GM18519 (cell line): Measurements from ENCODE around the gene ECM2.
"Not testable (repeated sequence)": the region's sequence is repeated elsewhere in the genome, so short reads cannot be mapped to it uniquely, and the experiment has no call there.

Experiments used
- ATAC-seq: cut with Tn5 transposase; IDR thresholded peaks from one replicate; pipeline ENCODE4 v1.9.1; 2021; ENCODE audit warnings: mild to moderate bottlenecking, moderate library complexity; ENCODE audit not compliant: unreplicated experiment, low FRiP score

ECM2 gene

DNA sequence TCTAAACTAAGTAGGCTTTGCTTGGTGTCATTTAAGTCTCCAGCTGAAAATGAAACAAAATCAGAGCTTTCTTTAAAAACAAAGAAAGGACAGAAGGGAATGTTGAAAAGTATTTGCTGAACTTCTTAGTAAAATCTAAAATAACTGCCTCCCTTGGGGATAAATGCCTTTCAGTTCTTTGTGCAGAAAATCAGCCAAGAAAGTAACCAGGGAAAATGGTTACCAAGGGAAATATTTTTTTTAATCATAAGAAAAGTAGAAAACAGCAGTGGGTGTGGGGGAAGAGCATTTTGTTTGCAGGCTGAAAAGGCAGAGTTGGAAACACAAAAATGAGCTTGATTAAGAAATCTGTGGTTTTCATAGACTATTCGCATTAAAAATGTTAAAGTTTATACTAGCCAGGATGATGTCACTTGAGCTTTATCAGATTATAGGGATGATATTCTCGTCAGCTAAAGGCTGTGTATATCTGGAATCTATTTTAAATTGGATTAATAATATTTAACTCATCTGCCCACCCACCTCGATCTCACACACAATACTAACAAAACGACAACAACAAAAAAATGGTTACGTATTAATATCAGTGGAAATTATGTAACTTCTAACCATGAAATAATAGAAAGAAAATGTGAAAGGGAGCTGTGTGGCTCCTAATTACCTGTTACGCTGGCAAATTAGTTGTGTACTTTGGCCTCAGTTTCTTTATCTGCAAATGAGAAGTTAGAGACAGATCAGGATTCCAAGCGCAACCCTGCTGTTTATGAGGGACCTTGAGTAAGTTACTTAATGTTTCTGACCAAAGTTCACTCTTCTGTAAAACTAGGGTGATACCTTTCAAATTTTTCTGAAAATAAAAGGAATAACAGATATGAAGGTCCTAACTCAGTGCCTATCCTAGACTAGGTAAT lies at the start of gene ECM2:
Gene ECM2 (minus strand): TSS at position 51 of the 911 bp plus-strand sequence. CDS start 13,124 bp downstream, outside the sequence.
- no peak for ATAC-seq

GRCh38 chr9:92576175-92576574 lies 40.4 kb upstream of the ECM2 start:
- ATAC-seq = no peak

- not testable (repeated sequence) for ATAC-seq
These were observed 37.8 kb upstream of the ECM2 start for GRCh38 chr9:92573612-92574011.

GRCh38 chr9:92571871-92572270 lies 36.1 kb upstream of the ECM2 start:
- ATAC-seq = not testable (repeated sequence)

- no peak for ATAC-seq
These were observed 29.2 kb upstream of the ECM2 start for GRCh38 chr9:92564982-92565381.

DNA sequence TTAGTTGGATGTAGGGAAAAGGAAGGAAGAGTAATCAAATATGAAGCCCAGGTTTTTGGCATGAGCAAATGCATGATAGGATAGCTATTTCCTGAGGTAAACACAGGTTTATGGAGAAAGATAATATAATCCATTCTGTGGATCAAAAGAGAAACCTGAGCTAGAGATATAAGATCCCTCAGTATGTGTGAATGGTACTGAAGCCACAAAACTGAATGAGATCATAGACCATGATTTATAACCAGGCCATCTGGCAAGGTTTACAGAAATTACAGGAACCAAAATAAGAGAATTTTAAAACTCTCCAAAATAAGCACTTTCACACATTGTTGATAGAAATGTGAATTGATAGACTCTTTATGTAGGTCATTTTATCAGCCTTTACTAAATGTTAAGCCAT lies 28.7 kb upstream of the ECM2 start:
- ATAC-seq = no peak

GRCh38 chr9:92563116-92564100 lies 27.6 kb upstream of the ECM2 start:
- no peak for ATAC-seq

GRCh38 chr9:92562461-92562967 lies 26.7 kb upstream of the ECM2 start:
- ATAC-seq = no peak

- no peak for ATAC-seq
These were observed 25.9 kb upstream of the ECM2 start for GRCh38 chr9:92561374-92562330.

DNA sequence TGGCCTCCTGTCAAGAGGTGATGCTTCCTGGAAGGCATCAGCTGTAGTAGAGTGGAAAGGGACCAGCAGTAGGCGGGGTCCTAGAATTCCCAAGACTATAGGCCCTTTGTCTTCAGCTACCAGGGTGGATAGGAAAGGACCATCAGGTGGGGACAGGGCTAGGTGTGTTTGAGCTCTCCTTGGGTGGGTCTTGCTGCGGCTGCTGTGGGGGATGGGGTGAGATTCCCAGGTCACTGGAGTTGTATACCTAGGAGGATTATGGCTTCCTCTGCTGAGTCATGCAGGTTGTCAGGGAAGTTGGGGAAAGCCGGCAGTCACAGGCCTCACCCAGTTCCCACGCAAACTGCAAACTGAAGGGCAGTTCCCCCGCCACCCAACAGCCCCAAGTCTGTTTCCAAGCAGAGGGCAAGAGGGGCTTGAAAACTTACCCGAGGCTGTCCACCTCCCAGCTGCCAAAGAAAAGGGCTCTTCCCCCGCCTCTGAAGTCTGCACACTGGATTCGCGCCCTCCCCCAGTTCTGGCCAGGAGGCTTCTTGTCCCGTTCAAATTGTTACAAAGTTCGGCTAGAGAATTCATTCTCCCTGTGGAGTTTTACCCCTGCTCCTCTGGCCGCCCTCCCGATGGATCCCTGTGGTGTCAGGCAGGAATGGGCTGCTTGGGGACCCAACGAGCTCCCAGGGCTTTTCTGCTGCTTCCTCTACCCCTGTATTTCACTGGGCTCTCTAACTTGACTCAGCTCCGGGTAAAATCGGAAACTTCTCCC lies 23.0 kb upstream of the ECM2 start:
- no peak for ATAC-seq

GRCh38 chr9:92550765-92551164 lies 15.0 kb upstream of the ECM2 start:
- no peak for ATAC-seq

GRCh38 chr9:92547356-92547755 lies 11.6 kb upstream of the ECM2 start:
- ATAC-seq = no peak

GRCh38 chr9:92545002-92545510 lies 9.3 kb upstream of the ECM2 start:
- no peak for ATAC-seq

DNA sequence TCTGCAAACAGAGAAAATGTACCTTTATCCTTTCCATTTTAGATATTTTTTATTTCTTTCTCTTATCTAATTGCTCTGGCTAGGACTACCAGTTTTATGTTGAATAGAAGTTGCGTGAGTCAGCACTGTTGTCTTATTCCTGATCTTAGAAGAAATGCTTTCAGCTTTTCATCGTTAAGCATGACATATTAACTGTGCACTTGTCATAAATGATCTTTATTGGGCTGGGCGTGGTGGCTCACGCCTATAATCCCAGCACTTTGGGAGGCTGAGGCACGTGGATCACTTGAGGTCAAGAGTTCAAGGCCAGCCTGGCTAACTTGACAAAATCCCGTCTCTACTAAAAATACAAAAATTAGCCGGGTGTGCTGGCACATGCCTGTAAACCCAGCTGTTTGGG lies 8.2 kb upstream of the ECM2 start:
- ATAC-seq = no peak

DNA sequence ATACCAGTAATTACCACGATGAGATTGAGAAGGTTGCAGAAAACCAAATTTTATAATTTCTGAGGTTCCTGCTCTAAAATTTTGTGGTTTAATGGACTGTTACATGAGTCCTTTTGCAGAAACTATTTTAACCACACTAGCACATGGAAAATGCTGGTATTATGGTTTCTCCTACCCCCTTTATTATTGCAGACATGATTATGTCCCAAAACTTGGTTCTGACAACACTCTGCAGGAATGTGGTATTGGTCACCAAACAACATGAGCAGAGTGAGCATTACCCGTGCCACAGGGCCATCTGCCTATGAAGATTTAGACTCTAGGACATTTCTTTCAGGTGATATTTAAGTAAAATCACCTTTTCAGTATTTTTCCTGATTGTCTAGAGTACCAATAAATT lies 2.8 kb upstream of the ECM2 start:
- no peak for ATAC-seq

DNA sequence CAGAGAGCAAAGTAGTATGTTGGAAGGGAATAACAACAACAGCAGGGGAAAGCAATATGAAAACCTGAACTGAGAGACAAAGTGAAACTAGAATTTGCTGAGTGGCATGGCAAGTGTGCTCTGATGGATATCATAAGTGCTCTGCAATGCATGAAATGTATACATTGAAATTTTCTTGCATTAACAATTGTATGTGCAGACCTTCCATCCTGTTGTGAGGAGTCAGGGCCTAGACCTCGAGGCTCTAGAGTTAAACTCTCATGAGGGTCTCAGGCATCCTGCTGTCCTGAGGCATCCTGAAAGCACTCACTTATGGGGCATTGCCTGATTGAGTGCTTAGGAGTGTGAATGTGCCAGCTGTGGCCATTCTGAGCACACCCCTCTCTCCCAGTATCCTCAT lies 1.1 kb downstream of the ECM2 start:
- no peak for ATAC-seq

DNA sequence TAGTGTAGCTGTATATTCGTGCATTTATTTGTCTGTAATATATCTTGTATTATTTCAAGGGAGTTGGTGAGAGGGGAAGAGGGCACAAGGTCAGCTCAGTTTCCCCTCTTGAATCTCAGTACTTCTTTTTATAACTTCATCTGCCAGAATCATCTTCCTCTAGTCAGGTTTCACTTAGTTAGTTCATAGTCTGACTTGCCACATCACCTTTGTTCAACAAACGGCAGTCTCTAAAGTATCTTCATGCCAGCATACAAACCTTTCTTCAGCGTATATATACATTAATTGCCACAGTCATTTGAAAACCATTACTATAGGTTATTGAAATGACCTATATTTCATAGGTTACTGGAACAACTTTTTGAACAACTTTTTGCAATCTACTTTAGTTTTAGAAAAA lies 1.6 kb downstream of the ECM2 start:
- ATAC-seq = no peak

GRCh38 chr9:92530893-92531292 lies 4.9 kb downstream of the ECM2 start:
- no peak for ATAC-seq

DNA sequence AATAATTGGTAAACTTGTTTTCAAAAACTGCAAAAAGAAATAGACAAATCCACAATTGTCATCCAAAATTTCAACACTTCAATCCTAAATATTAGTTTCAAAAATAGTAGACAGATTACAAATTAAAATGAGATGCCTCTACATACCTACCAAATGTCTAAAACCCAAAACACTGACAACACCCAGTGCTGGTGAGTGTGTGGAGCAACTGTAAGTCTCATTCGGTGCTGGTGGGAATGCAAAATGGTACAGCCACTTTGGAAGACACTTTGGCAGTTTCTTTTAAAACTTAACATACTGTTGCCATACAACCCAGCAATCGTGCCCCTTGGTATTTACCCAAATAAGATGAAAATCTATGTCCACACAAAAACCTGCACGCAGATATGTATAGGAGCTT lies 6.7 kb downstream of the ECM2 start:
- no peak for ATAC-seq
